Amygdala (tissue), 56 donors: ENCODE data around the gene PTPRN2.
"Not testable (repeated sequence)": the region's sequence is repeated elsewhere in the genome, so short reads cannot be mapped to it uniquely, and the experiment has no call there.

Experiments
- DNase-seq, 56 donors: peaks; one replicate each; lab custom pipeline; 2025; lab: John Stamatoyannopoulos, UW

PTPRN2 gene

DNA sequence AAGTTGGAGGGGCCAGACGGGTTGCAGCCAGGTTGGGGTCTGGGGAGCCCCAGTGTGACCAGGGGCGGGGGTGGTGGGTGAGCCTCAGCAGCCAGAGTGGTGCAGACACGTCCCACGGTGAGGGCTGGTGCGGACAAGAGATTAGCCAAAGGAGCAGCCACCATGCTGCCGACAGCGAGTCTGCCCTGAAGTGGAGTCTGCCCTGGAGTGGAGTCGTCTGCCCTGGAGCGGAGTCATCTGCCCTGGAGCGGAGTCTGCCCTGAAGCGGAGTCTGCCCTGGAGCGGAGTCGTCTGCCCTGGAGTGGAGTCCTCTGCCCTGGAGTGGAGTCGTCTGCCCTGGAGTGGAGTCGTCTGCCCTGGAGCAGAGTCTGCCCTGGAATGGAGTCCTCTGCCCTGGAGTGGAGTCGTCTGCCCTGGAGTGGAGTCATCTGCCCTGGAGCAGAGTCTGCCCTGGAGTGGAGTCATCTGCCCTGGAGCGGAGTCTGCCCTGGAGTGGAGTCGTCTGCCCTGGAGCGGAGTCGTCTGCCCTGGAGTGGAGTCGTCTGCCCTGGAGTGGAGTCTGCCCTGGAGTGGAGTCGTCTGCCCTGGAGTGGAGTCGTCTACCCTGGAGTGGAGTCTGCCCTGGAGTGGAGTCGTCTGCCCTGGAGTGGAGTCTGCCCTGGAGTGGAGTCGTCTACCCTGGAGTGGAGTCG, 64.3 kb downstream of the PTPRN2 start:
- not testable (repeated sequence) for DNase-seq

DNA sequence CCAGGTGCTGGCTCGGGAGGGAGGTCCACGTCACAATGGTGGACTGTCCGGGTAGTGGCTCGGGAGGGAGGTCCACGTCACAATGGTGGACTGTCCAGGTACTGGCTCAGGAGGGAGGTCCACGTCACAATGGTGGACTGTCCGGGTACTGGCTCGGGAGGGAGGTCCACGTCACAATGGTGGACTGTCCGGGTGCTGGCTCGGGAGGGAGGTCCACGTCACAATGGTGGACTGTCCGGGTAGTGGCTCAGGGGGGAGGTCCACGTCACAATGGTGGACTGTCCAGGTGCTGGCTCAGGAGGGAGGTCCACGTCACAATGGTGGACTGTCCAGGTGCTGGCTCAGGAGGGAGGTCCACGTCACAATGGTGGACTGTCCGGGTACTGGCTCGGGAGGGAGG, 65.8 kb downstream of the PTPRN2 start:
- DNase-seq: peak in 1 of 56 donors; percentile 34

DNA sequence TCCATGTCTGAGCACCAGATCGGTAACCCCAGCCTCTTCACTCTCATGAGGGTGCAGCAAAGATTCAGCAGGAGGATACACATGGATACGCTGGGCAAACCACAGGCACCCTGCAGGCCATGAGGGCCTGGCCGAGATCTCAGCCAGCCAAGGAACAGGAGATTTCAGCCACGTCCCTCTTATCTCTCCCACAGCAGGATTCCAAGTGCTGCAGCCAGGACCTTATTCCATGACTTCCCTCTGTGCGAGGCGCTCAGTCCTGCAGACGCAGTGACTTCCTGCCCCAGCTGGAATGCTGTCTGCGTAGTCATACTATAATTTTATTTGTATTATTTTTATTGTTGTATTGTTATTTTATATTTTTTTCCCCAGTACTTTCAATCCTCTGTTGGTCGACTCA, 66.8 kb downstream of the PTPRN2 start:
- no peak for DNase-seq

DNA sequence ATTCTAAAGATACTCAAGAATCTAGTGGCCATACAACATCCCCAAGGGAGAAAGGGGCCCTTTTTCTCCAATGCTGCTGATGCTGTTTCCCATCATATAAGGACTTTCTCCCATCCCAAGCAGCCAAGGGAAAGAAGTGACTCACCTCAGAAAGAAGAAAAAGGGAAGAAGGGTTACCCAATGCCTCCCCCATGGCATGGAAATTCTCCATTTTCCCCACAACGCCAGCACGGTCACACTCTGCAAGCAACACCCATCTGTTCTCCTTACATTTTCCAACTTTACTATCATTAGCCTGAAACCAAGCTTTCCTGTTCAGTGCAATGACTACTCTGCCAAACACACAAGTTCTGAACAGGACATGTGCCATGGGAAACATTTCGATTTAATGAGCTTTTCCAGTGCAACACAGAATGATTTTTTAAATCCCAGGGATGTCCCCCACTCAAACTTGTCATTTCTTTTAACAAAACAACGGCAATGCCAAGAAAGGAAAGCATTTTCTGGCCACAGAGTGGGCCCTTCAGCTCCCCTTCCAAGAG, 67.9 kb downstream of the PTPRN2 start:
- DNase-seq: no peak

DNA sequence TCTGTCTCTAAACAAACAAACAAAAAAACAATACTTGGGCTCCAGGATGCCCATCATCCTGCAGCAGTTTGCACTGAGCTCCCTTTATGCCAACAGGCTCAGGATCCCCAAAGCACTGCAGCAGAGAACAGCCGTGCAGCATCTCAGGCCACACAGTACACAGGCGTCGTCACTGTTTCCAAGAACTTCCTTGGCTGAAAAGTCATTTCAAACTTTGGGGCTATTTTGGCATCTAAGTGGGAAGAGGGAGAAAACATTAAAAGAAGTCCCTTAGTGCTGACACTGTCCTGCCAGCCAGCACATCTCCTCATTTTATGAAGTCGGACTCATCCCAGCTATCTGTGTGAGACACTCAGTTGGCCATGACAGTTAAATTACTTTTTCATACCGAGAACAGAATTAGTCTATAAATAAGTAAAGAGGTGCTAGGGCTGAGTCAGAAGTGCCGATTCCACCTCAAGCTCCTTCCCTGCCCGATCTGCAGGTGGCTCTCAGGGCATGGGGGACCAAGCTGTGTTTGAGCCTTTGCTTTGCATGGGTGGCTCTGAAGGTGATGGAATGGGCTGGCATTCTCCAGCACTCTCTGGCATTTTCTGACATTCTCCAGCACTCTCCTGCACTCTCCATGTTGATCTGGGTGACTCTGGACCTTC, 68.5 kb downstream of the PTPRN2 start:
- no peak for DNase-seq

DNA sequence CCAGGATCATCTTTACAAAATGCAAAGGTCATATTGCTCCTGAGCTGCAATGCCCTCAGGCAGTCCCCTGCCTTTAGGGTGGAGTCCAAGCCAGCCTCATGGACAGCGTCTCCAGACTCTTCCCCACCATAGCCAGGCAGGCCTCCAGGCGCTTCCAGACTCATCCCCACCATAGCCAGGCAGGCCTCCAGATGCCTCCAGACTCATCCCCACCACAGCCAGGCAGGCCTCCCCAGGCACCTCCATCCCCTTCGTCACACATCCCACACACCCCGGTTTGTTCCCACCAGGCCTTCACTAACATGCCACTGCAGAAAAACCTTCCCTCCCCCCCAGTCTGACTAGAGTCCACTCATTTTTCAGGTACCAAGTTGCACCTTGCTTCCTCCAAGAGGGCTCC, 70.1 kb downstream of the PTPRN2 start:
- no peak for DNase-seq

DNA sequence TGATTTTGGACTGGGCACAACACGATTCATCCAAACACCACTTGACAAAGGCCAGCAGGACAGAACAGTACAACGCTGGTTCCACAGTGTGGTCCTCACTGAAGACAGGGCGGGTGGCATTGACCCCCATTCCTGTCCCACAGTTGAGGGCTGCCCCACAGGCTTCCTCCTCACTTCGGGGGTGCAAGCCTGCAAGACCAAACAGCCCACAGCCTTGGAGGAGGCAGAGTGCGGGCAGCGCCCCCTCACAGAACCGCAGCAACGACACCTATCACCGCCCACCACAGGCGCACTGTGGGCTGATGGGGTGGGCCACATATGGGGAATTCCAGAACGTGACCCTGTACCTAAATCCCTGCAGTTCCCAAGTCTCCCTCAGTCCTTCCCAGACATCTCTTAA, 70.6 kb downstream of the PTPRN2 start:
- no peak for DNase-seq

DNA sequence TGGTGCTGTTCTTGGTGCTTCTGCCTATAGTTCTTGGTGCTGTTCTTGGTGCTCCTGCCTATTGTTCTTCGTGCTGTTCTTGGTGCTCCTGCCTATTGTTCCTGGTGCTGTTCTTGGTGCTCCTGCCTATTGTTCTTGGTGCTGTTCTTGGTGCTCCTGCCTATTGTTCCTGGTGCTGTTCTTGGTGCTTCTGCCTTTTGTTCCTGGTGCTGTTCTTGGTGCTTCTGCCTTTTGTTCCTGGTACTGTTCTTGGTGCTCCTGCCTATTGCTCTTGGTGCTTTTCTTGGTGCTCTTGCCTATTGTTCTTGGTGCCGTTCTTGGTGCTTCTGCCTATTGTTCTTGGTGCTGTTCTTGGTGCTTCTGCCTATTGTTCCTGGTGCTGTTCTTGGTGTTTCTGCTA, 71.1 kb downstream of the PTPRN2 start:
- no peak for DNase-seq

DNA sequence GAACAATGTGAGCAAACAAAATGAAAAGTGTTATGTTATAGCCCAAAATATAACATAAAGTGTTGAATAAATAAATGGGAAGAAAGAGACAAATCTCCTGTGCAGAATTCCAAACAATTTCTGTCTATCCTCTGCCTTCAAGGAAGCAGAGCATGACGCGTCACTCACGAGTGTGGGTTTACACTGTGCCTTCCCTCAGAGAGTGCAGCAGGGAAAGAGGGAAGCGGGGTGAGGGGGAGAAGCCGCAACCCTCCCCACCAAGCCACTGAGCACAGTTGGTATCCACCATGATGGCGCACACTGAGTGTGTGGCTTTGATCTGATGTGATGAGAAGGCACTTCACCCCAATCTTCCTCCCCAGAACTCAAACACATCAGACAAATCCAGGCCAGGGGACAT, 74.8 kb downstream of the PTPRN2 start:
- DNase-seq: no peak

DNA sequence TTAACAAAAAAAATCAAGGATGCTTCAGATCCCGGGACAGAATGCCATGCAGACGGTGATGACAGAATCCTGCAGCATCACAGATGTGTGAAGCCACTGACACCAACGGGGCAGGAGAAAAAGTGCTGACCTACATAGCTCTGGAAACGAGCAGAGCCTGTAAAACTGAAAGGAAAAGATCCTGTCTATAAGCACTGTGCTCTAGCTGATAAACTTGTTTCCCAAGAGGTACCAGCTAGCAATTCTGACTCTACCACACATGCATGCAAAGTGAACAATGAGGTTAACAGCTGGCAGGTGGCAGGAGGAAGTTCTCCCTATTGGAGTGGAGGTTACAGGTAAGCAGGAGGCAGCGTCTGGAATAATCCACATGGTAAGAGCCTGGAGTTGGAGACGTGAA, 75.6 kb downstream of the PTPRN2 start:
- DNase-seq: no peak

DNA sequence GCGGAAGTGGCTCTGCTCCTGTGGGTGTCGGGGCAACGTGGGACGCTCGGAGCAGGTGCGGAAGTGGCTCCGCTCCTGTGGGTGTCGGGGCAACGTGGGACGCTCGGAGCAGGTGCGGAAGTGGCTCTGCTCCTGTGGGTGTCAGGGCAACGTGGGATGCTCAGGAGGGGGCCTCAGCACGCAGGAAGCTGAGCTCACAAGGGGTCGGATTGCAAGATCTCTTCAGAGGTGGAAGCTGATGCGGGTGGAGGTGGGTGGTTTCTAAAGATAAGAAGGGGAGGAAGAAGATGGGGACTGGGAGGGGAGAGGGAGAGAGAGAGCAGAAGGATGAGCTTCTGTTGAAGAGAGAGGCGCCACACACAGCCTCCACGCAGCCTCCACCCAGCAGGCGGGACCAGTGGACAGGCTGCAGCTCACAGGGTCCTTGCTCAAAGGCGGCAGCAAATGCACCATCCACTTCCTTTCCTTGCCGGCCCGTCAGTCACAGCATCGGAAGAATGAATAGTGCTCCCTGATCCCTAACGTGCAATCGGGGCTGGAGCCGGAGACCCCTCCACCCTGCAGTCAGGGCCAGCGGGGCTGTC, 78.7 kb downstream of the PTPRN2 start:
- DNase-seq: peak in 2 of 56 donors; percentile 26 to 47

DNA sequence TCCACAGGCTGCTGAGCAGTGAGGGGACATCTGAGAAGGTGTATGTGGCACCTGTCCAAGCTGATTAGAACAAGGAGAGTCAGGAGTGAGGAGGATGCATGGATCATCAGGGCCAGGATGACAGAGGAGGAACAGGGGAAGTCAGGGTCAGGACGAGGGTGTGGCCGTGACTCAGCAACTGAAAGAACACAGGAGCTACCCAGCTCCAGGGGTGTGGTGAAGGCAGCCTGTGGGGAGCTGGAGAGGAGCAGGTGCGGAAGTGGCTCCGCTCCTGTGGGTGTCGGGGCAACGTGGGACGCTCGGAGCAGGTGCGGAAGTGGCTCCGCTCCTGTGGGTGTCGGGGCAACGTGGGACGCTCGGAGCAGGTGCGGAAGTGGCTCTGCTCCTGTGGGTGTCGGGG, 79.3 kb downstream of the PTPRN2 start:
- not testable (repeated sequence) for DNase-seq

DNA sequence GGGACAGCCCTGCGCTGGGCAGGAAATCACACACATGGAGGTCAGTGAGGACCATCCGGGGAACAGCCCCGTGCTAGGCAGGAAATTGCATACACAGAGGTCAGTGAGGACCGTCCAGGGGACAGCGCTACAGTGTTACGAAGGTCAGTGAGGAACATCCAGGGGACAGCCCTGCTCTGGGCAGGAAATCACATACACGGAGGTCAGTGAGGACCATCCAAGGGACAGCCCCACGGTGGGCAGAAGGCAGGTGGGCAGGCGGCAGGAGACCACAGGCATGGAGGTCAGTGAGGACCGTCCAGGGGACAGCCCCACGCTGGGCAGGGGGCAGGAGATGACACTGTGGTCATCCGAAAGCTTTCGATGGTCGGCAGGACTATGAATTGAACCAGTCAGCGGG, 79.7 kb downstream of the PTPRN2 start:
- DNase-seq: no peak

DNA sequence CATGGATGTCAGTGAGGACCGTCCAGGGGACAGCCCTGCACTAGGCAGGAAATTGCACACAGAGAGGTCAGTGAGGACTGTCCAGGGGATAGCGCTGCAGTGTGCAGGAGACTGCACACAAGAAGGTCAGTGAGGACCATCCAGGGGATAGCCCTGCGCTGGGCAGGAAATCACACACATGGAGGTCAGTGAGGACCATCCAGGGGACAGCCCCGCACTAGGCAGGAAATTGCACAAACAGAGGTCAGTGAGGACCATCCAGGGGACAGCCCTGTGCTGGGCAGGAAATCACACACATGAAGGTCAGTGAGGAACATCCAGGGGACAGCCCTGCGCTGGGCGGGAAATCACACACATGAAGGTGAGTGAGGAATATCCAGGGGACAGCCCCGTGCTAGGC, 80.4 kb downstream of the PTPRN2 start:
- not testable (repeated sequence) for DNase-seq

DNA sequence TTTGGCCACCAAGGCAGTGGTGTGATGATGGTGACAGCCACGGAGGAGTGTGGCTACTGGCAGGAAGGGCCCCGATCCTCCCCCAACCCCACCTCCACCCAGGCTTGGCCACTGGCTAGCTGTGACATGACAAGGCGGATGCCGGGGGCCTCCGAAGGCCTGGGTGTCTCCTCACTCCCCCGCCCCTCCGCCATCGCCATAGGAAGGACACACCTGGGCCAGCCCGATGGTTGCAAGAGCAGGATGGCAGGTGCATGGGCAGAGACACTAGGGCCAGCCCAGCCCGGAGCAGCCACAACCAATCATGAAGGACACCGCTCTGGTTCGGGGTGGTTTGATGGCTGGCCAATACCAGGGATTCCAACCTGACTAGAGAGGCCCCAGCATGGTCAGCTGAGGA, 81.0 kb downstream of the PTPRN2 start:
- no peak for DNase-seq

DNA sequence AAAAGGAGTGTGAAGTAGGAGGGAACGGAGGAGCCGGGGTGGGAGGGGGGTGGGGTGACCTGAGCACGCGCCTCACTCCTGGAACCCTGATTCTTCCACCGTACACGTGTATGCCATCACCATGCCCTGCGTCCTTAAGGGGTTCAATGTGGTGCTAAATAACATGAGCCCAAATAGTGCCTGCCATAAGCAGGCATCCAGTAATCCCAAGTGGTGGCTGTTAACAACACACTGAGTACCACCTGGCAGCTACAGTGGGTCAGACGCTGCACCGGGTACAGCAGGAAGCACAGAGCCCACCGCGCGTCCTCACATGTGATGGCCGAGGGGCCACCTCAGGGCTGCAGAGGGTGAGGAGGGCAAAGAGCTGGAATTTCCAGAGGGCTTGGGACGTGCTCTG, 81.9 kb downstream of the PTPRN2 start:
- no peak for DNase-seq

DNA sequence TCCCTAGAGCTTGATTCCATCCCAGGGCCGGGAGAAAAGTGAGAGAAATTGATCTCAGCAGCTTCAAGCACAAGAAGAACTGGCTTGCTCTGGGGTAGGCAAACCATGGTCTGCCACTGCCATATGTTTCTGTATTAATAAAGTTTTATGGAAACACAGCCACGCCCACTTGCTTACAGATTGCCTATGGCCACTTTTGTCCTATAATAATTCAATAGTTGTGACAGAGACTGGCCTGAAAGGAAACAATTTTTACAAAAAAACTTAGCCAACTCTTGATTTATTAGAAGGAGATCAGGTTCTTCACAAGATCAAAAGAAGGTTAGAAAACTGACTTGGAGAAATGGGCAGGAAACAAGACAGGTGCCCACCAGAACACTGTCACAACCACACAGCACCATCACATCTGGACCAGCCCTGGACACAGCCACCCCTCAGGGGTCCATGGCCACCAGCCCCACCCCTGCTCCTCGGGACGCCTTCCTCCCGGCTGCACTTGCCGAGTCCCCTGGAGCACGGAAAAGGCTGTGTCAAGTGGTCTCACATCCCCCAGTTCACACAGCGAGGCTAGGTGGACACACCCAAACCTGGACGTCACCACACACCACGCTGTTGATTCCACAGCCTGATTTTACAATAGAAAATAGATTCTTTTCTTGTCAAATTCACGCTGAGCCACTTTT, 85.4 kb downstream of the PTPRN2 start:
- no peak for DNase-seq

DNA sequence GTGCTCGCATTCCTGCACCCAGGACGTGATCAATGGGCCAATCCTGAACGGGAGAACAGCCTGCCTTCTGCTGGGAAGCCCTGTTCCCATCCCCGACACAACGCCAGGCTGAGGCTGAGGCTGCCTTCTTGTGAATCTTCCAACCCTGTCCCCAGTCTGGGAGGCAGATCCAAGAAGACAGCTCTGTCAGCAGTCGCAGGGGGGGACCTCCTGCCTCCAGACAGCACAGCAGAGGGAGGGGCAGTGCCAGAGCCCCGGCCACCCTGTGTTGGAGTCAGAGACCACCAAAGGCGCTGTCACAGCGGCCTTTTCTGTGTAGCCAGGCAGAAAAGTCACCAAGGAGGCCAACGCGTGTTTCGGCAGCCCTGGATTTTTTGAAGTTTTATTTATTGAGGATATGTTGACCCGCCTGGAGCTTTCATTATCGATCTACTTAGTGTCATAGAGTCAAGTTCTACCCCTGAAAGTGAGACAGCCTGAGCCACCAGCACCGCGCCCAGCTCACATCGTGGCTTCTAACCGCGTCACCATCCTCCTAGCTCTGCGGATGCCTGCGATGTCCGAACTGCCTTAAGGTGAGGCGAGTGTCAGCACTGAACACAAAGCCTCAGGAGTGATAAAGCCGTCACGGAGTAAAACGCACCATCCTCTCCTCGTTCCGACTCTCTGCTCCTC, 86.1 kb downstream of the PTPRN2 start:
- DNase-seq: no peak

DNA sequence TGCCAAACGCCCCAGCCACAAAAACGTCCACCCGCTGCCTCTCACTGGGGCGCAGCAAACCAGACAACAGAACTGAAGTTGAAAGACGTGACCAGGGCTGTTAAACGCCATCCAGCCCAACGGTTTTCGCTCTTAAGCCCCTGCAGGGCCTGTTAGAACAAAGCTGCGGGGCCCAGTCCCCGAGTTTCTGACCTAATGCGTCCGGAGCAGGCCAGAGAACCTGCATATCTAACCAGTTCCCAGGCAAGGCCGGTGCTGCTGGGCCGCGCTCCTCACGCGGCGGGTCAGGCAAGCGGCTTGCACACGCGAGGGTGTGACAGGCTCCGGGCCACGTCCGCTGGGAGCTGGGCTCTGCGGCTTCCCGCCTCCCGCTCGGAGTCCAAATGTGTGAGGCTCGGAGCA, 87.0 kb downstream of the PTPRN2 start:
- no peak for DNase-seq

DNA sequence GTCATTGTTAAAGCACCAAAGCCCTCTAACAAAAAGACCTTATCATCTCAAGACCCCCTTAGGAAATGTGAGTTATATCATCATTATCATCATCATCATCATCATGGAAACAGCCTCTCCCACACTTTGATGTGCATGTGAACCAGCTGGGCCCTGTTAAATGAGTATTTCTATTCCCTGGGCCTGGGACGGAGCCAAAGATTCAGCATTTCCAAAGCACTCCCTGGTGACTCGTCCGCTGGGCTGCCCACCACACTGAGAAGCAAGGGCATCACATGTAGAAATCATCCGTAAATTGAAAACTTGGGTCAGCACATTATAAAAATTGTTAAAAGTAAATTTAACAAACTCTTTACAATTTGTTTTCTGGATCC, 88.6 kb downstream of the PTPRN2 start:
- no peak for DNase-seq
